Mesodermal cell (in vitro differentiated cells): ENCODE results near the gene RAB6A.
"Not testable (repeated sequence)": the region's sequence is repeated elsewhere in the genome, so short reads cannot be mapped to it uniquely, and the experiment has no call there.

ENCODE experiments used
- H3K27ac ChIP-seq: 2 replicates; pipeline ENCODE4 v1.7.0; 2013; ENCODE audit warnings: mild to moderate bottlenecking, low read depth, low read length, moderate library complexity; ENCODE audit not compliant: severe bottlenecking
- H3K36me3 ChIP-seq: 2 replicates; pipeline ENCODE4 v1.7.1; 2013; ENCODE audit warnings: mild to moderate bottlenecking, low read length, moderate library complexity; ENCODE audit not compliant: control insufficient read depth, insufficient read depth
- H3K4me1 ChIP-seq: one replicate; pipeline ENCODE4 v1.7.1; 2013; ENCODE audit warnings: mild to moderate bottlenecking, low read length; ENCODE audit not compliant: insufficient read depth, control insufficient read depth, poor library complexity, severe bottlenecking
- H3K4me3 ChIP-seq: 2 replicates; pipeline ENCODE4 v1.7.0; 2013; ENCODE audit warnings: low read length, control low read depth, mild to moderate bottlenecking; ENCODE audit not compliant: insufficient read depth, poor library complexity, severe bottlenecking; ENCODE audit errors: extremely low read depth
- H3K9me3 ChIP-seq: 2 replicates; pipeline ENCODE4 v1.7.1; 2013; ENCODE audit warnings: mild to moderate bottlenecking, low read length, moderate library complexity; ENCODE audit not compliant: control insufficient read depth
- WGBS, 2 experiments: methylation state at CpG; one replicate each; pipeline ENCODE4 v1.1.5; 2013; ENCODE audit warnings: missing lambda C conversion rate in 2 of 2; ENCODE audit not compliant: insufficient coverage in 2 of 2; 5-methylcytosine and 5-hydroxymethylcytosine counted together

RAB6A gene

DNA sequence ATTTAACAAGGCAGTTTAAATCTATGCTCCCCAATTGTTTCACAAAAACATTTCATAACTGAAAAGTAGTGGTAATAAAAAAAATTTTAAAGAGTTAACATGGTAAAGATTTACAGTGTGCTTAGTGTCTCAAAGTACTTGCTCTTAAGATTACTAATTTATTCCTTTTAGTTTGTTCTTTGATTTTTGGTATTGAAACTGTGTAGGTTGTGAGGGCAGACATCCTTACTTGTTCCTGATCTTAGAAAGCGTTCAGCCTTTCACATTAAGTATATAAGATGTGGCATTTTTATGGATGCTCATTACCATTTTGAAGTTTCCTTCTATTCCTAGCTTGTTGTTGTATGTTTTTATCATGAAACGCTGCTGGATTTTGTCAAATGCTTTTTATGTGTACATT, 32.9 kb downstream of the RAB6A start:
- WGBS, 2 experiments = no CpG with 5 or more reads among the region's 2 CpGs
- Histone ChIP-seq H3K4me3 (no peak overlapping the region), H3K9me3 (no peaks in the 10 kb centered on the region), H3K4me1 (no peaks in the 10 kb centered on the region), H3K36me3 (peaks cover 41% of the 10 kb centered on the region), H3K27ac (no peak overlapping the region)

DNA sequence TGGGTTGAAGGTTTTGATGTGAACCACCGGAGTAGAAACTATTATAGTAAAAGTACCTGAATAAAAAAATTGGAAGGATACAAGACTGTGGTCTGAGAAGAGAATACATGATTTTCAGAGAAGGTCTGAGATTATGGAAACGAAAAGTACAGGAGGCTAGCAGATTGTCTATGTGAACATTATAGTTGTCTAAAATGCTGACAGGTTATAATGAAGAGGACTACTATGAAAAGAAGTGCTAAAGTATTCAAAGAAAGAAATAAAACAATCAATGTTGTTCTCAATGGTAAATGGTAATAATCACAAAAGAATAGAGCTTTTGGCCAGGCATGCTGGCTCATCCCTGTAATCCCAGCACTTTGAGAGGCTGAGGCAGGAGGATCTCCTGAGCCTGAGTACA, 34.0 kb downstream of the RAB6A start:
- 100% methylated on average over 2 of the region's 2 CpGs for WGBS, 2 experiments
- no peaks in the 10 kb centered on the region for H3K4me1 ChIP-seq
- no peaks in the 10 kb centered on the region for H3K9me3 ChIP-seq
- H3K27ac ChIP-seq = no peak overlapping the region
- H3K4me3 ChIP-seq = no peak overlapping the region
- peaks cover 42% of the 10 kb centered on the region for H3K36me3 ChIP-seq

DNA sequence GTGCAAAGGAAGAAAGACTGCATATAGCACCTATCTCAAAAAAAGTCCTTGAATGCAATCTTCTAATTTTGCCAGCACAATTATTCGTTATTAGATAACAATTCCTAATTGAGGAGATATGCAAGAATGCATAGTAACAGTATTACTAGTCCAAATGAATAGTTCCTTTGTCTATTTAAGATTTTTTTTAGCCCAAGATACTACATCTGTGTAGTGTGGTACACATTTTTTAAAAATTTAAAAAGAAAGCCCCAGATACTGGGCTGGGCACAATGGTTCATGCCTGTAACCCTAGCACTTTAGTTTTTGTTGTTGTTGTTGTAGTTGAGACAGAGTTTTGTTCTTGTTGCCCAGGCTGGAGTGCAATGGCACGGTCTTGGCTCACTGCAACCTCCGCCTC, 43.7 kb downstream of the RAB6A start:
- H3K27ac ChIP-seq = no peak overlapping the region
- no peak overlapping the region for H3K4me3 ChIP-seq
- H3K9me3 ChIP-seq = no peaks in the 10 kb centered on the region
- H3K36me3 ChIP-seq = peaks cover 73% of the 10 kb centered on the region
- H3K4me1 ChIP-seq = peaks cover 10% of the 10 kb centered on the region
- WGBS, 2 experiments = 93 to 100% methylated on average over 2 of the region's 3 CpGs

DNA sequence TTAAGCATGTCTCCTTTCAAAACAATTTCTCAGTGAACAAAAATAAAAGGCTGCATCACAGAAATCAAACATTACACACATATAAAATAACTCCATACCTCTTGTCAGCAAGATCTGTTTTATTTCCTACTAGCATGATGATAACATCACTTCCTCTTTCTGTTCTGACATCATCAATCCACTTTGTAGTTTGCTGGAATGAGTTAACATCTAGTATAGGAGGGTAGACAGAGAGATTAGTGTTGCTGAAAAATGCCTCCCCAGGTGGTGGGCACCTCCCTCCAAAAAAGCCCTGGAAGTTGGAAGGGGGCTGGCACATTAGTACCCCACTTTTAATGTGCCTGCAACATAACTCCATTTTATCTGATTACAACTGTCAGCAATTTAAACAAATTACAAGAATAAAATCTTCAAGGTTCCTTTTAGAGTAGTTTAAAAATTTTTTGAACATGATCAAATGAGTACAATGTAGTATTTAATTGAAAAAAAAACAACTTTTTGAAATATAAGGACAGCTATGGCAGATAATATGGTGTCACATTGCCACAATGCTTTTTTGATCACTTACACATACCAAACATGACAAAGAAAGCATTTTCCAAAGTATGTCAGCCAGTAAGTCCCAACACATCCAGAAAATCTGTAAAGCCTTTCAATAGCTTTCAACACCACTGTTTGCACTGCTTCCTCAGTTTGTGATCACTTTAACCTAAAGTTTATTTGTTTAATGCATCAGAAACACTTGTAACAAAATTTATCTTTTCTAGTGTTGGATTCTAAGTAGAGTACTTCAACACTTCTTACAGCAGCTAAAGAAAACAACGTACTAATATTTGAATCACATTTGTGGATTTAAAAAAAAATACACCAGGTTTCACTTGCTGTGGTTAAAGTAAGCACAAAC, 44.5 kb downstream of the RAB6A start:
- Histone ChIP-seq H3K4me3 (no peak overlapping the region), H3K4me1 (peaks cover 10% of the 10 kb centered on the region), H3K36me3 (peaks cover 73% of the 10 kb centered on the region), H3K9me3 (no peaks in the 10 kb centered on the region), H3K27ac (peak overlapping the region; percentile 57)
- no CpG with 5 or more reads among the region's 1 CpG for WGBS, 2 experiments

DNA sequence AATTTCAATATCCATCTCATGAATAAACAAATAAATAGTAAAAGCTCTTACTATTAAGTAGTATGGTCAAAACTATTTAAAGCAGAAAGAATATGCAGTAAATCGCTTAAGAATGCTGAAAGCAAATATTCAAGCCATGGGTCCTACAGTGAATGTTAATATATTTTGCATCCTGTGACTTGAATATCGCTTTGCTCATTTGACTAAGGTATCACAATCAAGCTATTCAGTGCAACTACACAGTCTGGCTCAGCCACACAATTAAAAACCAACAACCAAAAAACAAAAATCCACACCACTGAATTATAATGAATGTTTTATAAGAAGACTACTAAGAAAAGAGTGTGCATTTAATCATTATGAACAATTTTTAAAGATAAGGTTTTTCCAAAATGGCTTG, 45.3 kb downstream of the RAB6A start:
- peaks cover 10% of the 10 kb centered on the region for H3K4me1 ChIP-seq
- WGBS, 2 experiments = 100% methylated on average over 1 of the region's 2 CpGs; no CpG with 5 or more reads in 1 of the 2 experiments
- no peaks in the 10 kb centered on the region for H3K9me3 ChIP-seq
- no peak overlapping the region for H3K27ac ChIP-seq
- H3K4me3 ChIP-seq = no peak overlapping the region
- peaks cover 73% of the 10 kb centered on the region for H3K36me3 ChIP-seq

DNA sequence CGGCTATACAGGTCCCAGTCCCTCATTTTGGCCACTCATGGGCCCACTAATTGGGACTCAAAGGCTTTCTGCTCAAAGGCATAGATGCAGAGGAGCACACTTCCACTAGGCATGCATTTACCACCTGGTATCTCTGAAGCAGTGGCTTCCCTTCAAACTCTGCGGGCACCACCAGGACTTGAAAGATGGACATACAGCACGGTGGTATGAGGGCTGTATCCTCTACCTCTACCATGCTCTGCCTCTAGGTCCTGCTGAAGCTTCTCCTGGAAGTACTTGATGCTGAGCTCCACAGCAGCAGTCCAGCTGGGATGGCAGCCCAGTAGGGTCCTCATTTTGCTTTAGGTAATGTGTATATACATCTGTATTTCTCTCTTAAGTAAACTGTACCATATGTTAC, 49.9 kb downstream of the RAB6A start:
- H3K9me3 ChIP-seq = no peaks in the 10 kb centered on the region
- 93 to 96% methylated on average over 3 of the region's 3 CpGs for WGBS, 2 experiments

DNA sequence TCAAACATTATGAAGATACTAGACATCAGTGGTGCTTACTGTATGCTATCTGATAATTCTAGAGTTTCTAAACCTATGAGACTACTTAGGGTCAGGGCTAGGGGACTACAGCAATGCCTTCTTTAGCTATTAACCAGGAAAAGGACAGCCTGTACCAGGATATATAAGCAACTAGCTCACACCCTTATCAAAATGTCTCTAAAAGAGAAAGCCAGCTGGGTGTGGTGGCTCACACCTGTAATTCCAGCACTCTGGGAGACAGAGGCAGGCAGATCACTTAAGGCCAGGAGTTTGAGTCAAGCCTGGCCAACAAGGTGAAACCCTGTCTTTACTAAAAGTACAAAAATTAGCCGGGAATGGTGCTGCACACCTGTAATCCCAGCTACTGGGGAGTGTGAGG, 55.8 kb downstream of the RAB6A start:
- Histone ChIP-seq H3K9me3 (no peaks in the 10 kb centered on the region), H3K4me1 (no peaks in the 10 kb centered on the region), H3K27ac (no peak overlapping the region), H3K4me3 (no peak overlapping the region), H3K36me3 (peaks cover 74% of the 10 kb centered on the region)
- 88% methylated on average over 1 of the region's 1 CpG for WGBS, 2 experiments

More for the DNA sequence above, 49.9 kb downstream of the RAB6A start:
- Histone ChIP-seq H3K4me1 (no peaks in the 10 kb centered on the region), H3K27ac (no peak overlapping the region), H3K4me3 (no peak overlapping the region), H3K36me3 (peaks cover 65% of the 10 kb centered on the region)

DNA sequence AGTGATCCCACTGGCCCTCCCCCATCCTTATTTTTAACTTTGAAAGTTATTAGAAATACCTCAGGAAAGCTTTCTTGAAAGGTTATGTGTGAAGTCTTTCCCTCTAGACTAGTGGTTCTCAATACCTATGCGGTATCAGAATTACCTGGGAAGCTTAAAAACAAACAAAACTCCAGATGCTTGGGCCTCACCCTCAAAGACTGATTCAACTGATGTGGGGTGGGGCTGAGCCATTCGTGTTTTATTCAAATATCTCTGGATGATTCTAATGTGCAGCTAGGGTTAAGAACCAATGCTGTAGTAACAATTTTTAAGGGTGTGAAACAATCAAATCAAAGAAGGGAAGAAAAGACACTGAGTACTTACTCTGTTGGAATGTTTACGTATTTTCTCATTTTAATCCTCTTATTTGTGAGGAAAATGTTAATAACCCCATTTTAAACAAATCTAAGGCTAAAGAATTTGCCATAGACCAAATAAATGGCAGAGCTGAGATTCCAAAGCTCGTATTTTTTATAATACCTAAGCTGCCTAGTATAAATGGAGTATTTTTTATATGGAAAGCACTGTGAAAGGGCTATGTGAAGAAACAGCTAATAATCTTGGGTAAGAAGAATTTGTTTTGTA, 66.9 kb downstream of the RAB6A start:
- Histone ChIP-seq H3K4me1 (no peaks in the 10 kb centered on the region), H3K27ac (no peak overlapping the region), H3K4me3 (no peak overlapping the region), H3K9me3 (no peaks in the 10 kb centered on the region), H3K36me3 (peaks cover 55% of the 10 kb centered on the region)
- 60% methylated on average over 1 of the region's 4 CpGs; no CpG with 5 or more reads in 1 of the 2 experiments for WGBS, 2 experiments

DNA sequence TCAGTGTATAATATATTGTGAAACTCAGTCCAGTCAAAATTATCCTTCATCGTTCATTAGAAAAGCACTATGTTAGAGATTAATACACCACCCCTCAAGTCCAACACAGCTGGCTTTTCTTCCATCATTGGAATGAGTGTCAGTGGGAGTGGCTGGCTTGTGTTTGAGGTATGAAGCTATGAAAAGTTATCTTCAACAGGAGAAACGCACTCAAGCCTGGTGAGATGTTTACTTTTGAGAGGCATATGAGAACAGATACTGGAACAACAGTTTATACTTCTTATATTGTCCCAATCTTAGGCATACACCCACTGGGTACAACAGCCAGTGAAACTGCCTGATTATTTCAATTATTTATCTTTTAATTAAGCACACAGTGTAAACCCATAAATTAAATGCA, 80.2 kb downstream of the RAB6A start:
- Histone ChIP-seq H3K4me1 (no peaks in the 10 kb centered on the region), H3K36me3 (peaks cover 68% of the 10 kb centered on the region), H3K9me3 (no peaks in the 10 kb centered on the region), H3K4me3 (no peak overlapping the region), H3K27ac (no peak overlapping the region)
- WGBS, 2 experiments = no CpG with 5 or more reads among the region's 2 CpGs

DNA sequence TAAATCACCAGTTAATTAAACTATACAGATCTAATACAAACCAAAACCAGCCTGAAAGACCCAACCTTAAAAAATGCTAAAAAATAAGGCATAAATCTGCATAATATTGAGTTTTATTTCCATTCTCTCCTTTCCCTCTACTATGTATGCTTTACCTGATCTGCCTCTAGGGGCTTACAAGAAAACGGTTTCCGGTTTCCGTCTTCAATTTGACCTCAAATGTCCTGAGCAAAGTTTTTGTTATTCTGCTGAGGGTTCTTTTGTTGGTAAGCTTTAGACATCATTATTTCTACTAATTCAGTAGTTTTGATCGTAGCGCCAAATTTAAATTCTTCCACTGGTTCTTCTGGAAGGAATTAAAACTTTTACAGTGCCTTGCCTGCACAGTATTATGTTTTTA, 84.3 kb downstream of the RAB6A start:
- H3K27ac ChIP-seq, H3K4me3 ChIP-seq, H3K4me1 ChIP-seq, H3K9me3 ChIP-seq: not testable (repeated sequence)
- whole genome bisulfite sequencing, 2 experiments = 93% methylated on average over 3 of the region's 5 CpGs; no CpG with 5 or more reads in 1 of the 2 experiments
- peaks cover 57% of the 10 kb centered on the region for H3K36me3 ChIP-seq

DNA sequence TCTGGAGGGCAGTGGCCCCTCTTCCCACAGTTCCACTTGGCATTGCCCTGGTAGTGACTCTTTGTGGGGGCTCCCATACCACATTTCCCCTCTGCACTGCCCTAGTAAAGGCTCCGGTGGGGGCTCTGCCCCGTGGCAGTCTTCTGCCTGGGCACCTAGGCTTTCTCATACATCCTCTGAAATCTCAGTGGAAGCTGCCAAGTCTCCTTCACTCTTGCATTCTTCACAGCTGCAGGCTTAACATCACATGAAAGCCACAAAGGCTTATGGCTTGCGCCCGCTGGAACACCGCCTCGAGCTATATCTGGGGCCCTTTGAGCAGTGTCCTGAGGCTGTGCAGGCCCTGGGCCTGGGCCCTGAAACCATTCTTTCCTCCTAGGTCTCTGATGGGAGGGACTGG, 89.2 kb downstream of the RAB6A start:
- no peak overlapping the region for H3K4me3 ChIP-seq
- H3K9me3 ChIP-seq = no peaks in the 10 kb centered on the region
- WGBS, 2 experiments = 92 to 96% methylated on average over 6 of the region's 6 CpGs
- no peaks in the 10 kb centered on the region for H3K4me1 ChIP-seq
- peaks cover 19% of the 10 kb centered on the region for H3K36me3 ChIP-seq
- no peak overlapping the region for H3K27ac ChIP-seq
